HEK293 (cell line): ENCODE measurements around the gene YWHAE.

ENCODE experiments used
- CTCF ChIA-PET: fragments of 350-600 bp; formaldehyde crosslinking; extraction: SDS; loops from one replicate; lab custom pipeline; 2021; ENCODE audit warnings: antibody characterized with exemption; lab: Yijun Ruan, JAX
- POLR2A ChIA-PET: fragments of 300-600 bp; formaldehyde crosslinking; extraction: SDS; loops from one replicate; lab custom pipeline; 2020; ENCODE audit warnings: antibody characterized with exemption, inconsistent platforms; lab: Yijun Ruan, JAX
- H3K27ac ChIP-seq: fragments of 200-500 bp; sonication (Bioruptor generic); 2 replicates; pipeline ENCODE4 v1.5.1; 2014; ENCODE audit warnings: low read depth, low read length, control low read depth, inconsistent platforms; ENCODE audit errors: extremely low read depth
- H3K36me3 ChIP-seq, 2 experiments: fragments of 200-500 bp in 1 of 2; sonication (Bioruptor generic) in 1 of 2; 1 replicate in 1 of 2; 2 replicates in 1 of 2; pipeline ENCODE4 v1.5.1; 2014 to 2017; ENCODE audit warnings: inconsistent platforms in 2 of 2, low read length in 2 of 2; ENCODE audit not compliant: control insufficient read depth in 2 of 2, insufficient read depth in 1 of 2
- H3K4me1 ChIP-seq: fragments of 200-500 bp; sonication (Bioruptor generic); 2 replicates; pipeline ENCODE4 v1.5.1; 2014; ENCODE audit warnings: mild to moderate bottlenecking, low read length, inconsistent platforms; ENCODE audit not compliant: control insufficient read depth, insufficient read depth
- H3K4me3 ChIP-seq: 2 replicates; pipeline ENCODE4 v1.5.1; 2011; ENCODE audit warnings: low read depth, mild to moderate bottlenecking, control low read depth, low read length, moderate library complexity
- H3K9me3 ChIP-seq: fragments of 200-500 bp; sonication (Bioruptor generic); 2 replicates; pipeline ENCODE4 v1.5.1; 2014; ENCODE audit warnings: low read depth, low read length, inconsistent platforms; ENCODE audit not compliant: control insufficient read depth, insufficient read depth
- EGR2 ChIP-seq: fragments of 450-650 bp; formaldehyde crosslinking; IDR thresholded peaks from 2 replicates; pipeline ENCODE4 v1.5.1; 2016; ENCODE audit warnings: low read depth, missing biosample characterization, missing genetic modification characterization
- MZF1 ChIP-seq: fragments of 450-650 bp; formaldehyde crosslinking; IDR thresholded peaks from 2 replicates; pipeline ENCODE4 v1.5.1; 2017; ENCODE audit warnings: missing biosample characterization, missing genetic modification characterization, borderline replicate concordance
- SCRT2 ChIP-seq: fragments of 450-650 bp; formaldehyde crosslinking; IDR thresholded peaks from 2 replicates; pipeline ENCODE4 v1.5.1; 2016; ENCODE audit warnings: missing biosample characterization, missing genetic modification characterization
- SP2 ChIP-seq: fragments of 450-650 bp; formaldehyde crosslinking; IDR thresholded peaks from 2 replicates; pipeline ENCODE4 v1.5.1; 2016; ENCODE audit warnings: missing biosample characterization, missing genetic modification characterization
- TCF7L2 ChIP-seq: IDR thresholded peaks from 2 replicates; pipeline ENCODE4 v1.6.1; 2011; ENCODE audit warnings: low read depth, mild to moderate bottlenecking, inconsistent platforms, low read length, moderate library complexity, borderline replicate concordance
- ZBTB48 ChIP-seq: fragments of 450-650 bp; formaldehyde crosslinking; IDR thresholded peaks from 2 replicates; pipeline ENCODE4 v1.5.1; 2016; ENCODE audit warnings: missing biosample characterization, missing genetic modification characterization
- ZFHX2 ChIP-seq: fragments of 450-650 bp; formaldehyde crosslinking; conservative IDR thresholded peaks from 2 replicates; pipeline ENCODE4 v1.5.1; 2016; ENCODE audit warnings: missing biosample characterization, missing genetic modification characterization
- ZIC2 ChIP-seq: fragments of 450-650 bp; formaldehyde crosslinking; IDR thresholded peaks from 2 replicates; pipeline ENCODE4 v1.5.1; 2016; ENCODE audit warnings: missing biosample characterization, missing genetic modification characterization
- ZNF600 ChIP-seq: fragments of 450-650 bp; formaldehyde crosslinking; IDR thresholded peaks from 2 replicates; pipeline ENCODE4 v1.5.1; 2016; ENCODE audit warnings: missing biosample characterization, missing genetic modification characterization
- TF ChIP-seq, protein P1 (sequence below): fragments of 450-650 bp; formaldehyde crosslinking; IDR thresholded peaks from 2 replicates; pipeline ENCODE4 v1.5.1; 2016; ENCODE audit warnings: missing biosample characterization, missing genetic modification characterization
- TF ChIP-seq, protein P2 (sequence below): fragments of 450-650 bp; formaldehyde crosslinking; IDR thresholded peaks from 2 replicates; pipeline ENCODE4 v1.5.1; 2016; ENCODE audit warnings: missing biosample characterization, missing genetic modification characterization

The YWHAE gene

DNA sequence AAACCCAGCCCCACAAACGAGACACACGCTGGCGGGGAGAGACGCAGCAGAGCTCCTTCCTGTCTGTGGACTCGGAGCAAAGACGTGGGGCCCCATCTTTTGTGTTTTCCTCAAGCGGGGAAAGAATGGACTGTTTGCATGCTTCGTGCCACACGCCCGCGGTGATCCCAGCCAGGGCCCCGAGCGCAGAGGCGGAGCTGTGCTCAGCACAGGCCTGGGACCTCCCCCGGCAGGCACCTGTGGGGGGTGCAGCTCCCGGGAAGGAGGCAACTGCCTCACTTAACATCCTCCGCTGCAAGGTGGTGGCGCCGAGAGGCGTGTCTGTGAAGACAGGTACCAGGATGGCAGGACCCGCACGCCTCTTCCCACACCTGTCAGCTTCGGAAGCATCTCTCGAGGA, 101.4 kb downstream of the YWHAE start:
- H3K9me3 ChIP-seq, result no peaks in the 10 kb centered on the region
- no peak overlapping the region for H3K4me3 ChIP-seq
- POLR2A ChIA-PET, result interaction anchor here (0.6 kb wide), 2 partner anchors 42 to 44 kb away, joined by 3 read pairs; no protein-coding TSS in a partner anchor
- TF ChIP-seq, protein P1, sequence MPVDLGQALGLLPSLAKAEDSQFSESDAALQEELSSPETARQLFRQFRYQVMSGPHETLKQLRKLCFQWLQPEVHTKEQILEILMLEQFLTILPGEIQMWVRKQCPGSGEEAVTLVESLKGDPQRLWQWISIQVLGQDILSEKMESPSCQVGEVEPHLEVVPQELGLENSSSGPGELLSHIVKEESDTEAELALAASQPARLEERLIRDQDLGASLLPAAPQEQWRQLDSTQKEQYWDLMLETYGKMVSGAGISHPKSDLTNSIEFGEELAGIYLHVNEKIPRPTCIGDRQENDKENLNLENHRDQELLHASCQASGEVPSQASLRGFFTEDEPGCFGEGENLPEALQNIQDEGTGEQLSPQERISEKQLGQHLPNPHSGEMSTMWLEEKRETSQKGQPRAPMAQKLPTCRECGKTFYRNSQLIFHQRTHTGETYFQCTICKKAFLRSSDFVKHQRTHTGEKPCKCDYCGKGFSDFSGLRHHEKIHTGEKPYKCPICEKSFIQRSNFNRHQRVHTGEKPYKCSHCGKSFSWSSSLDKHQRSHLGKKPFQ (tag by site-specific recombination), result no peak
- TF ChIP-seq, protein P2, sequence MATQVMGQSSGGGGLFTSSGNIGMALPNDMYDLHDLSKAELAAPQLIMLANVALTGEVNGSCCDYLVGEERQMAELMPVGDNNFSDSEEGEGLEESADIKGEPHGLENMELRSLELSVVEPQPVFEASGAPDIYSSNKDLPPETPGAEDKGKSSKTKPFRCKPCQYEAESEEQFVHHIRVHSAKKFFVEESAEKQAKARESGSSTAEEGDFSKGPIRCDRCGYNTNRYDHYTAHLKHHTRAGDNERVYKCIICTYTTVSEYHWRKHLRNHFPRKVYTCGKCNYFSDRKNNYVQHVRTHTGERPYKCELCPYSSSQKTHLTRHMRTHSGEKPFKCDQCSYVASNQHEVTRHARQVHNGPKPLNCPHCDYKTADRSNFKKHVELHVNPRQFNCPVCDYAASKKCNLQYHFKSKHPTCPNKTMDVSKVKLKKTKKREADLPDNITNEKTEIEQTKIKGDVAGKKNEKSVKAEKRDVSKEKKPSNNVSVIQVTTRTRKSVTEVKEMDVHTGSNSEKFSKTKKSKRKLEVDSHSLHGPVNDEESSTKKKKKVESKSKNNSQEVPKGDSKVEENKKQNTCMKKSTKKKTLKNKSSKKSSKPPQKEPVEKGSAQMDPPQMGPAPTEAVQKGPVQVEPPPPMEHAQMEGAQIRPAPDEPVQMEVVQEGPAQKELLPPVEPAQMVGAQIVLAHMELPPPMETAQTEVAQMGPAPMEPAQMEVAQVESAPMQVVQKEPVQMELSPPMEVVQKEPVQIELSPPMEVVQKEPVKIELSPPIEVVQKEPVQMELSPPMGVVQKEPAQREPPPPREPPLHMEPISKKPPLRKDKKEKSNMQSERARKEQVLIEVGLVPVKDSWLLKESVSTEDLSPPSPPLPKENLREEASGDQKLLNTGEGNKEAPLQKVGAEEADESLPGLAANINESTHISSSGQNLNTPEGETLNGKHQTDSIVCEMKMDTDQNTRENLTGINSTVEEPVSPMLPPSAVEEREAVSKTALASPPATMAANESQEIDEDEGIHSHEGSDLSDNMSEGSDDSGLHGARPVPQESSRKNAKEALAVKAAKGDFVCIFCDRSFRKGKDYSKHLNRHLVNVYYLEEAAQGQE (tag by site-specific recombination), result no peak
- TF ChIP-seq ZFHX2 (tag by site-specific recombination) (peak; percentile 66), SP2 (no peak), ZIC2 (tag by site-specific recombination) (peak; percentile 26; the same call in 1 of the 2 replicates), EGR2 (peak; percentile 59; the same call in 1 of the 2 replicates), MZF1 (no peak), ZBTB48 (tag by site-specific recombination) (no peak), TCF7L2 (no peak), SCRT2 (0 out of 2 replicates have a peak, but pooled peaks have one; percentile 17), ZNF600 (tag by site-specific recombination) (no peak)
- TF ChIP-seq, all 188 proteins: peak for 4
- Histone ChIP-seq H3K4me1 (no peaks in the 10 kb centered on the region), H3K36me3 (no peaks in the 10 kb centered on the region), H3K27ac (no peak overlapping the region)
- CTCF ChIA-PET, result interaction anchor here (0.7 to 1.0 kb wide), 2 partner anchors 29 to 263 kb away, joined by 3 read pairs; no protein-coding TSS in a partner anchor
